GM06990 (cell line): Measurements from ENCODE around the gene MAP3K20.

Experiments used
- DNase-seq: peaks from one replicate; pipeline ENCODE4 v3.0.0-alpha.2; 2011; ENCODE audit not compliant: insufficient read length; ENCODE audit errors: extremely low read depth
- H3K27me3 ChIP-seq: replicated peaks from 2 replicates; pipeline ENCODE4 v1.6.0; 2011; ENCODE audit warnings: low read length; ENCODE audit not compliant: control insufficient read depth, insufficient read depth
- H3K36me3 ChIP-seq: 2 replicates; pipeline ENCODE4 v1.5.1; 2011; ENCODE audit warnings: low read length; ENCODE audit not compliant: control insufficient read depth, insufficient read depth
- H3K4me3 ChIP-seq: replicated peaks from 2 replicates; pipeline ENCODE4 v1.5.1; 2011; ENCODE audit warnings: low read depth, mild to moderate bottlenecking, control low read depth, low read length
- TF ChIP-seq, protein P1 (sequence below): IDR thresholded peaks from 2 replicates; pipeline ENCODE4 v1.5.1; 2011; ENCODE audit warnings: low read length, control low read depth, mild to moderate bottlenecking, inconsistent platforms; ENCODE audit not compliant: insufficient read depth, poor library complexity, severe bottlenecking

MAP3K20 gene

GRCh38 chr2:173048897-173049661, 26.6 kb upstream of the MAP3K20 start:
- TF ChIP-seq, protein P1, sequence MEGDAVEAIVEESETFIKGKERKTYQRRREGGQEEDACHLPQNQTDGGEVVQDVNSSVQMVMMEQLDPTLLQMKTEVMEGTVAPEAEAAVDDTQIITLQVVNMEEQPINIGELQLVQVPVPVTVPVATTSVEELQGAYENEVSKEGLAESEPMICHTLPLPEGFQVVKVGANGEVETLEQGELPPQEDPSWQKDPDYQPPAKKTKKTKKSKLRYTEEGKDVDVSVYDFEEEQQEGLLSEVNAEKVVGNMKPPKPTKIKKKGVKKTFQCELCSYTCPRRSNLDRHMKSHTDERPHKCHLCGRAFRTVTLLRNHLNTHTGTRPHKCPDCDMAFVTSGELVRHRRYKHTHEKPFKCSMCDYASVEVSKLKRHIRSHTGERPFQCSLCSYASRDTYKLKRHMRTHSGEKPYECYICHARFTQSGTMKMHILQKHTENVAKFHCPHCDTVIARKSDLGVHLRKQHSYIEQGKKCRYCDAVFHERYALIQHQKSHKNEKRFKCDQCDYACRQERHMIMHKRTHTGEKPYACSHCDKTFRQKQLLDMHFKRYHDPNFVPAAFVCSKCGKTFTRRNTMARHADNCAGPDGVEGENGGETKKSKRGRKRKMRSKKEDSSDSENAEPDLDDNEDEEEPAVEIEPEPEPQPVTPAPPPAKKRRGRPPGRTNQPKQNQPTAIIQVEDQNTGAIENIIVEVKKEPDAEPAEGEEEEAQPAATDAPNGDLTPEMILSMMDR = no peak
- DNase-seq = peak; percentile 18
- H3K4me3 ChIP-seq = no peak overlapping the region

DNA sequence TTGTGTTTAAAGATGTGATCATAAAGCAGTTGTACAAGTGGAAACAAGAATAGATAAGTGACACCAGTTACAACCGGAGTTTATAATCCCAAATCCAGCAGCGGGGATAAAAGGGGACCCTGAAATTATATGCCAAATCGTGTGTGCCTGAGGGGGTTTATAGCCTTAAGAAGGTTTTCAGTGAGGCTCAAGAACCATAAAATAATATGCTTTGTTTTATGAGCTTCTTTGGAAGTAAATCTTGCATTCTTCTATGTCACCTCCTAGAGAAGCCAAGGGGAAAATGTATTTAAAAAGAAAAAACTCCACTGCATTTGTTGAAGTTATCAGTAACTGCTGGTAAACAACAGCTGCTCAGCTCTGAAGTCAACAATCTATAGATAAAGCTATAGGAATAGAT, 25.8 kb upstream of the MAP3K20 start:
- H3K36me3 ChIP-seq = no peaks in the 10 kb centered on the region
- no peak overlapping the region for H3K4me3 ChIP-seq
- no peak for DNase-seq
- TF ChIP-seq, protein P1 = no peak
- no peaks in the 10 kb centered on the region for H3K27me3 ChIP-seq

More at GRCh38 chr2:173048897-173049661, 26.6 kb upstream of the MAP3K20 start:
- no peaks in the 10 kb centered on the region for H3K36me3 ChIP-seq
- no peaks in the 10 kb centered on the region for H3K27me3 ChIP-seq

DNA sequence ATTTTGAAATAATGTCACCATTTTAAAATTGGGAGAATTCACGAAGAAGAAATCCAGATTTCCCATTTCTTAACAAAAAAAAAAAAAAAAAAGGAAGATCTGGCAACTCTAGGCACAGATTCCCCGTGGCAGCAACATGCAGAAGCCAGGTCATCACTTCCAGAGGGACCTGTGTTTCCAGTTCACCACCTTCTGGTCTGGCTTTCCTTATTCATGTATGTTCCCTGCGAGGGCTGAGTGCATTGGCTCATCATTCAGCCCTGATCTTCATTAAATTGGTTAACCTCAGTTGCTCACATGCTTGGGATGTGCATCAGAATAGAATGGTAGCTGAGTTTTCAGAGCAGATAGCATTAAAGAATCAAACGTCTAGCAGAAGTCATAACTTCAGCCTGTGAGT, 25.0 kb upstream of the MAP3K20 start:
- DNase-seq = no peak
- H3K4me3 ChIP-seq = no peak overlapping the region
- no peaks in the 10 kb centered on the region for H3K36me3 ChIP-seq
- no peaks in the 10 kb centered on the region for H3K27me3 ChIP-seq
- TF ChIP-seq, protein P1 = no peak

DNA sequence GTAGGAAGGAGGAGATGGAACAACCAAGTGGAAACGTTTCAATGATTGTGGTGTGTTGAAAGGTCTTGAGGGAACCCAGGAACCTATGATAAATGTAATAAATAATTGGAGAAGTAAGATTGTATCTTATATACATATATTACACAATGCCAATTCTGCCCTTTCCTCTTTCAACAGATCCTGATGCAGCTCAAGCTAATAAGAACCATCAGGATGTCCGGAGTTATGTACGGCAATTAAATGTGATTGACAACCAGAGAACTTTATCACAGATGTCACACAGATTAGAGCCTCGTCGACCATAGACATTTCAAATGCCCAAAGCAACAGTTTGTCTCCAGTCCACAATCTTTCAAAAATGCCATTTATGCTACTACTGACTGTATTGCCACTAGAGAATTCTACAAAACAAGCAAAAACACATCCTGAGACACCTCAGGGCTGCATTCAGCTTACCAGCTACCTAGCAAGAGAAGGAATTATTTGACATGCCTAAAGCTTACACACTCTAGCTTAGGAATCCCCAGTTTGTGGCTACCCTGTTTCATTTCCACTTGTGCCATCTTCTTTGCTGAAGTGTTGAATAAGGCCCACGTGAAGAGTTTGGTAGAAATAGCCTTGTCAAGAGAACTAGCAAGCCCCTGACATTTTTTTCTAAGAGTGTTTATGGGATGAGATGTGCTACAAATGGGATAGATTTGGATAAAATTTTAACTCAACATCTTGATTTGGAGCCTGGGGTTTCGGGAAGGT, 24.0 kb upstream of the MAP3K20 start:
- Histone ChIP-seq H3K36me3 (no peaks in the 10 kb centered on the region), H3K27me3 (no peaks in the 10 kb centered on the region), H3K4me3 (no peak overlapping the region)
- DNase-seq = no peak
- TF ChIP-seq, protein P1 = no peak

DNA sequence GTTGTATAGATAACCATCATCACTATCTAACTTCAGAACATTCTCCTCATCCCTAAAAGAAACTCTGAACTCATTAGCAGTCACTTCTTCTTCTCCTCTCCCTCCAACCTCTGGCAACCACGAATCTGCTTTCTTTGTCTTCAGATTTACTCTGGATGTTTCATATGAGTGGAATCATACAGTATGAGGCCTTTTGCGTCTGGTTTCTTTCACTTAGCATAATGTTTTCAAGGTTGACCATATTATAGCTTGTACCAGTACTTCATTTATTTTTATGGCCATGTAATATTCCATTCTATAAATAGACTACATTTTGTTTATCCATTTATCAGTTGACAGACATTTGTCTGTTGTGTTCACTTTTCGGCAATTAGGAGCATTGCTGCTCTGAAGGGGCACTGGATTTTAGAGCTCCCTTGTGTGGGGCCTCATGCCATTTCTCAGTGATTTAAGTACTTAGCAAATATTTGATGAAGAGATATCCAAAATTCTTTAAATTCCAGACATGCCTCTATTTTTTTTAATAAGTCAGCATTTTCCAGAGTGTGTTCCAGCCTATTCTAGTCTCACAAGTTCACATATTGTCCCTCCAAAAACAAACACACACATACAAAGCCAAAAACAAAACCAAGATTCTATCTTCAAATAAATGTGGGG, 22.5 kb upstream of the MAP3K20 start:
- Histone ChIP-seq H3K36me3 (no peaks in the 10 kb centered on the region), H3K4me3 (no peak overlapping the region), H3K27me3 (no peaks in the 10 kb centered on the region)
- TF ChIP-seq, protein P1 = no peak
- DNase-seq = no peak
